Measurements from ENCODE around the gene P2RX3. TPM values are rescaled to one million over a fixed set of nuclear protein-coding genes. Genes with fewer than 3 reads are reported as not detected.

Gene P2RX3
- total RNA-seq, 4 donors from 2014 or later: not detected

GRCh38 chr11:57353446-57353845 is 15.3 kb downstream of the P2RX3 start:
- 47 to 53% methylated on average over 4 of the region's 4 CpGs for whole genome bisulfite sequencing, 2 donors

DNA sequence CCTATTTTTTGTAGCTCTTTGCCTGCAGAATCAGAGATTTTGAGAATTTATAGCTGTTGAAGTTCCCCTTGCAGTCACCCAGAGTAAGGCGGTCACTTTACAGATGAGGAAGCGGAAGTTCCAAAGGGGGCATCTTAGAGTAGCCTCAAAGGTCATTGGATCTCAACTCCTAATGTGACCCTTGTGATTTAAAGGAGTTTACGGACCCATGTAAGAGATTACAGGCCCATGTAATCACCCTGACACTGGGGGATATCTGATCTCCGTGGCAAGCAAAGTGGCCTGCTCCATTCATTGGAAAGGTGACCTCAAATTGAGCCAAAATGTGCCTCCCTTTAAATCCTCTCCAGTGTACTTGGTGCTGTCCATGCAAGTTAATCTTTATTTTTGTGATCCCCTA is 15.7 kb downstream of the P2RX3 start:
- no peak overlapping the region for H3K4me3 ChIP-seq (ENCODE audit: low read depth, poor library complexity, severe bottlenecking)
- TF ChIP-seq, protein P1, sequence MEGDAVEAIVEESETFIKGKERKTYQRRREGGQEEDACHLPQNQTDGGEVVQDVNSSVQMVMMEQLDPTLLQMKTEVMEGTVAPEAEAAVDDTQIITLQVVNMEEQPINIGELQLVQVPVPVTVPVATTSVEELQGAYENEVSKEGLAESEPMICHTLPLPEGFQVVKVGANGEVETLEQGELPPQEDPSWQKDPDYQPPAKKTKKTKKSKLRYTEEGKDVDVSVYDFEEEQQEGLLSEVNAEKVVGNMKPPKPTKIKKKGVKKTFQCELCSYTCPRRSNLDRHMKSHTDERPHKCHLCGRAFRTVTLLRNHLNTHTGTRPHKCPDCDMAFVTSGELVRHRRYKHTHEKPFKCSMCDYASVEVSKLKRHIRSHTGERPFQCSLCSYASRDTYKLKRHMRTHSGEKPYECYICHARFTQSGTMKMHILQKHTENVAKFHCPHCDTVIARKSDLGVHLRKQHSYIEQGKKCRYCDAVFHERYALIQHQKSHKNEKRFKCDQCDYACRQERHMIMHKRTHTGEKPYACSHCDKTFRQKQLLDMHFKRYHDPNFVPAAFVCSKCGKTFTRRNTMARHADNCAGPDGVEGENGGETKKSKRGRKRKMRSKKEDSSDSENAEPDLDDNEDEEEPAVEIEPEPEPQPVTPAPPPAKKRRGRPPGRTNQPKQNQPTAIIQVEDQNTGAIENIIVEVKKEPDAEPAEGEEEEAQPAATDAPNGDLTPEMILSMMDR (IDR thresholded peaks at IDR 0.05): no peak
- no peak for TF ChIP-seq POLR2A (IDR thresholded peaks at IDR 0.05)
- no peak for DNase-seq (ENCODE audit: low spot score in 2 of 2)
- WGBS, 2 donors: 74 to 84% methylated on average over 4 of the region's 4 CpGs
- intact Hi-C loops (cut with DNase I; ENCODE audit: low total_unique reads): no loop called here

More at GRCh38 chr11:57353446-57353845, 15.3 kb downstream of the P2RX3 start:
- no peak overlapping the region for H3K4me3 ChIP-seq (ENCODE audit: low read depth, poor library complexity, severe bottlenecking)
- intact Hi-C loops (cut with DNase I; ENCODE audit: low total_unique reads): no loop called here
- no peak for TF ChIP-seq POLR2A (IDR thresholded peaks at IDR 0.05)
- TF ChIP-seq, protein P1 (IDR thresholded peaks at IDR 0.05): no peak
- no peak for DNase-seq (ENCODE audit: low spot score in 2 of 2)

DNA sequence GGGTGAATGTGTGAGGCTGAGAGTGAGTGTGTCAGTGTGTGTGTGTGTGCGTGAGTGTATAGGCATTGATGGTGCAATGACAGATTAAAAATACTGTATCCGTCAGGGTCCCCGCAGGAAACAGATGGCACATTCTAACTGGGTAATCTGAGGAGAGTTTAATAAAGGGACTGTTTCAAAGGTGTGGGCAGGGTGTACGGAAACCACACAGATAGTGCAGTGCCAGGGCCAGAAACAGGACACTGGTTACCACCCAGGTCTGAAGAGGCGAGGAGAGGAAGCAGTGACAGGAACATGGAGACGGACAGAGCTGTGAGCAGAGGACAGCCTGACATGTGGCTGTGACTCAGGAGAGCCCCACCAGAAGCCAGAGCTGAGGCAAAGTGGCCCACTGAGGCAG is 16.5 kb downstream of the P2RX3 start:
- no peak for TF ChIP-seq POLR2A (IDR thresholded peaks at IDR 0.05)
- TF ChIP-seq, protein P1 (IDR thresholded peaks at IDR 0.05): no peak
- no peak overlapping the region for H3K4me3 ChIP-seq (ENCODE audit: low read depth, poor library complexity, severe bottlenecking)
- intact Hi-C loops (cut with DNase I; ENCODE audit: low total_unique reads): no loop called here
- DNase-seq (ENCODE audit: low spot score in 2 of 2): no peak
- WGBS, 2 donors: 77 to 85% methylated on average over 6 of the region's 6 CpGs

DNA sequence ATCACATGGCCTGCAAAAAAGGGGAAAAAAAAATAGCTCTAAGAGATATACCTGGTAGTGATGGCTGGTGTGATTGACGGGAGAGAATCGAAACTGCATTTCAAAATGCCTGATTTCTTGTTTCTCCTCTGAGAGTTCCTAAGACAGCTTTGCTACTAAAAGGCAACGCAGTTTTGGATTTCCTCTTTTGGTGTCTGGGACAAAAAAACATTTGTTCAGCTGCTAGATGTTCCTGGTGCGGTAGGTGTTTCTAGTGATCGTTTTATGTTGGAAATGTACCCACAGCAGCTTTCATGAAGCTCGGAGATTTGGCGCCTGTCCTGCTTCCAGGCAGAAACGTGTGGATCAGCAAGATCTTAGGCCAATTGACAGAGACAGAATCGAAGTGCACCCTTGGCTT is 18.1 kb downstream of the P2RX3 start:
- no peak overlapping the region for H3K4me3 ChIP-seq (ENCODE audit: low read depth, poor library complexity, severe bottlenecking)
- no peak for TF ChIP-seq POLR2A (IDR thresholded peaks at IDR 0.05)
- TF ChIP-seq, protein P1 (IDR thresholded peaks at IDR 0.05): no peak
- no peak for DNase-seq (ENCODE audit: low spot score in 2 of 2)
- 44 to 46% methylated on average over 9 of the region's 9 CpGs for WGBS, 2 donors
- intact Hi-C loops (cut with DNase I; ENCODE audit: low total_unique reads): no loop called here

- DNase-seq (ENCODE audit: low spot score in 2 of 2): no peak
- WGBS, 2 donors: 55 to 70% methylated on average over 3 of the region's 3 CpGs
- TF ChIP-seq, protein P1 (IDR thresholded peaks at IDR 0.05): no peak
- no peak for TF ChIP-seq POLR2A (IDR thresholded peaks at IDR 0.05)
- intact Hi-C loops (cut with DNase I; ENCODE audit: low total_unique reads): no loop called here
- H3K4me3 ChIP-seq (ENCODE audit: low read depth, poor library complexity, severe bottlenecking): no peak overlapping the region
These were observed 19.2 kb downstream of the P2RX3 start for GRCh38 chr11:57357310-57357709.

GRCh38 chr11:57357856-57358255 is 19.7 kb downstream of the P2RX3 start:
- TF ChIP-seq, protein P1 (IDR thresholded peaks at IDR 0.05): no peak
- TF ChIP-seq POLR2A (IDR thresholded peaks at IDR 0.05): no peak
- DNase-seq (ENCODE audit: low spot score in 2 of 2): no peak
- H3K4me3 ChIP-seq (ENCODE audit: low read depth, poor library complexity, severe bottlenecking): no peak overlapping the region
- intact Hi-C loops (cut with DNase I; ENCODE audit: low total_unique reads): no loop called here
- WGBS, 2 donors: 15 to 19% methylated on average over 6 of the region's 6 CpGs
